RCC 7860 (cell line): ENCODE measurements around the gene HSFY2.
"Not testable (repeated sequence)": the region's sequence is repeated elsewhere in the genome, so short reads cannot be mapped to it uniquely, and the experiment has no call there.

Source experiments
- DNase-seq: peaks from one replicate; pipeline ENCODE4 v3.0.0-alpha.2; 2015; ENCODE audit warnings: low spot score
- FAIRE-seq: peaks from 2 replicates; lab custom pipeline; 2012; peaks lifted over from hg19 to GRCh38; lab: Jason Lieb, UNC

HSFY2 gene, protein sequence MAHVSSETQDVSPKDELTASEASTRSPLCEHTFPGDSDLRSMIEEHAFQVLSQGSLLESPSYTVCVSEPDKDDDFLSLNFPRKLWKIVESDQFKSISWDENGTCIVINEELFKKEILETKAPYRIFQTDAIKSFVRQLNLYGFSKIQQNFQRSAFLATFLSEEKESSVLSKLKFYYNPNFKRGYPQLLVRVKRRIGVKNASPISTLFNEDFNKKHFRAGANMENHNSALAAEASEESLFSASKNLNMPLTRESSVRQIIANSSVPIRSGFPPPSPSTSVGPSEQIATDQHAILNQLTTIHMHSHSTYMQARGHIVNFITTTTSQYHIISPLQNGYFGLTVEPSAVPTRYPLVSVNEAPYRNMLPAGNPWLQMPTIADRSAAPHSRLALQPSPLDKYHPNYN

GRCh38 chrY:18773635-18774034 lies at the start of gene HSFY2:
HSFY2 (minus strand) TSS chrY:18773735; CDS start chrY:18773618, 117 bp downstream.
- DNase-seq, FAIRE-seq: not testable (repeated sequence)

DNA sequence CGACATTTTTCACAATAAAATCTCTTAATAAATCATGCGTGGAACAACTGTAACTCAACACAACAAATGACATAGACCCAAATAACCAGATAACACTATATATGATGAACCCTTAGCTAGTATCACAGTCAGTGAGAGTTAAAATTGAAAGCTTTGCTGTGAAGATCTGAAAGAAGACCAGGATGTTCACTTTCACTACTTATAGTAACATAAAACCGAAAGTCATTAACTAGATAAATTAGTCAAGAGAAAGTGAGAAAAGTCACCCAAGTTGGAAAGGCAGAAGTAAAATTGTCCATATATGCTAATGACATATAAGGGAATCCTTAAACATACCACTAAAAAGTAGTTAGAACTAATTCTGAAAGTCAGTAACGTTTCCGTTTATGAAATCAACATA lies 42.2 kb upstream of the HSFY2 start:
- DNase-seq, FAIRE-seq: not testable (repeated sequence)

GRCh38 chrY:18788757-18789406 lies 15.3 kb upstream of the HSFY2 start:
- FAIRE-seq = peak; percentile 97
- DNase-seq = not testable (repeated sequence)

DNA sequence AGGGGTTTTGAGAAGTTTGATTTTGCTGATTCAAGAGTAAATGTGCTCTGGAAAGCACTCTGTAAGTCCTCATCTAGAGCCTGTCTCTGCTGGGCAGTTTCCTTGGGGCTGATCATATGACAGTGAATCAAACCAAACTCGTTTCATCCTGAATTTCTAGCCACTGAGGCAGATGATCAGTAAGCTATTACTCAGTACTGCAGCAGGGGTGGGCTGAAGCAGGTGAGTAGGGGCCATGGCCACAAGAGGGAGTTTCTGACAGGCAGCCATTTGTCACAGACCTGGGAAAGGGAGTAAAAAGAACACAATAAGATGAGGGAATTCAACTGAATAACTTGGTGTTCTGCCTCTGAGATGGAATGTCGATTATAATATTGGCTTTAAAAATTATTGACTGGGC lies 19.5 kb downstream of the HSFY2 start:
- FAIRE-seq = peak; percentile 87
- not testable (repeated sequence) for DNase-seq

- not testable (repeated sequence) for DNase-seq
- peak; percentile 92 for FAIRE-seq
These were observed 20.3 kb downstream of the HSFY2 start for GRCh38 chrY:18753133-18753815.

DNA sequence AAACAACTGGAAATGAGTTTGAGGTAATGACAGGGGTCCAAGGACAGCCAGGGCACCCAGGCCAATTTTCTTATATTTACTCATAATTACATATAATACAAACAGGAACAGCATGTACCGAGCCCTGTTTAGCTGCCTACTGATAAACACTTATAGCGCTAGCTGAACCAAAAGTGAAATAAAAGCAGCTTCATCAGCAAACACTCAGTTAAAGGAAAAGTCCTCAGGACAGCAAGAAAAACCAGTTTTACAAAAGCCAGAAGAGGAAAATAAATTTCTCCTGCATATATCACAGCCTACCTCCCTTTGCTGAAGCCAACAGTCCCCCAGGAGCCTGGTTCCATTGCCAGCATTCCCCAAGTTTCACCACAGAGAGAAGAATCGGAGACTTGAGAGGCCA lies 49.8 kb downstream of the HSFY2 start:
- FAIRE-seq, DNase-seq: not testable (repeated sequence)
